SK-N-MC (cell line): Measurements from ENCODE around the gene SSTR3.

Source experiments
- EZH2 ChIP-seq: fragments of 200-600 bp; sonication (generic); IDR thresholded peaks from one replicate; pipeline ENCODE4 v1.6.1; 2017; ENCODE audit warnings: antibody characterized with exemption
- POLR2AphosphoS5 ChIP-seq: IDR thresholded peaks from 2 replicates; pipeline ENCODE4 v1.6.1; 2012; ENCODE audit warnings: mild to moderate bottlenecking, low read depth, low read length, borderline replicate concordance

DNA sequence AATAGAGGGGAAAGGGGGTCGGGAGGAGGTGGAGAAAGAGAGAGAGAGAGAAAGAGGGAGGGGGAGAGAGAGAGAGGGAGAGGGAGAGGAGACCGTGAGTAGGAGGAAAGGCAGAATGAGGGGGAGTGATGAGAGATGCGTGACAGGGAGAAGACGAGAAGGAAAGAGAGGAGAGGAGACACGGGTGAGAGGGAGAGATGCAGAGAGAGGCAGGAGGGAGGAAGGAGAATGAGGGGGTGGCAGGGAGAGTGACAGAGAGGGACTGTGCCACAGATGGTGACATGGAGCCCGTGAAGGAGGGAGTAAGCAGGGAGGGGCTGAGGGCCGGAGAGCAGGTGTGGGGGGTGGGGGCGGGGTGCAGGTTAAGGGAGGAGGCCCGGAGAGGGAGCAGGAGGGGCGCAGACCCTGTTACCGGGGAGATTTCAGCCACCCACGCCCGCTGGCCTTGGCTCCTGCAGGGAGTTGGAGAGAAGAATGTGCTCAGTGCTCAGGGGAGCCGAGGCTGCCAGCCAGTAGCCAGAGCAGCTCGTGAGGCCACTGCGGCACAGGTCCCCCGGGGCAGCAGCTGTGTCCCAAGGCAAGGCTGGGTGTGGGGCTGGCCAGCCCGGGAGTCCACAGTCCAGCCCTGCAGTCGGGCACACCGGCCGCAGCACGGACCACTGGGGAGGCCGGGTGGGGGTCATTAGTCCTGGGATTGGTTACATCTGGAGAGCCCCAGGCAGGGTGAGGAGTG lies at the start of gene SSTR3:
- TF ChIP-seq EZH2 (no peak), POLR2AphosphoS5 (no peak)
